HG03354 (cell line): ENCODE measurements around the gene APCDD1L.
"Not testable (repeated sequence)": the region's sequence is repeated elsewhere in the genome, so short reads cannot be mapped to it uniquely, and the experiment has no call there.

ENCODE experiments used
- ATAC-seq: cut with Tn5 transposase; IDR thresholded peaks from one replicate; pipeline ENCODE4 v1.9.1; 2021; ENCODE audit warnings: mild to moderate bottlenecking; ENCODE audit not compliant: unreplicated experiment, poor library complexity, severe bottlenecking

Gene APCDD1L

DNA sequence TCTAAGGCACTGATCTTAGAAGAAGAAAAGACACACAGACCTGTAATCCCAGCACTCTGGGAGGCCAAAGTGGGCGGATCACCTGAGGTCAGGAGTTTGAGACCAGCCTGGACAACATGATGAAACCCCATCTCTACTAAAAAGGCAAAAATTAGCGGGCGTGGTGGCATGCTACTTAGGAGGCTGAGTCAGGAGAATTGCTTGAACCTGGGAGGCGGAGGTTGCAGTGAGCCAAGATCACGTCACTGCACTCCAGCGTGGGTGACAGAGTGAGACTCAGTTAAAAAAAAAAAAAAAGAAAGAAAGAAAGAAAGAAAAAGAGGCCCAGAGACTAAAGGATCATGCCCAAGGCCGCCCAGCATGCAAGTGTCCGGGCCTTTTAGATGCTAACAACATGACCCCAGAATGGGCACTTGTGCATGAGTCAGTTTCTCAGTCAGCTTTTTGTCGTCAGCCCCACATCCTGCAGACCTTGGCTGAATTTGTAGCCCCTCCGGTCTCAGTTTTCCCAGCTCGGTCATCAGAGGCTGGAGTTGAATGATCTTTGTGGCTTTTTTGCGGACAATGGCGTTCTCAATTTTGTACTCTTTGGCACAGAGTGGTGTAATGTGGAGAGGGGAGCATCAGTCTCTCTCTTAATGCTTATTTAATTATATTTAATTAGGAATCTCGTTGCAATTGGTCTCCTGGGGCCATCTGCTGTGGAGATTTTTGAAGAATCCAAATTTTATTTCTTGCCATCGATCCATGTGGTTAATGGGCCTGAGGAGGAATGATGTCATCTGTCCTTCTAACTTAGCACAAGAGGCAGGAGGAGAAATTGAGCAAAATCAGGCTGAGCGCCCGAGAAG is 30.6 kb upstream of the APCDD1L start:
- ATAC-seq, result no peak

DNA sequence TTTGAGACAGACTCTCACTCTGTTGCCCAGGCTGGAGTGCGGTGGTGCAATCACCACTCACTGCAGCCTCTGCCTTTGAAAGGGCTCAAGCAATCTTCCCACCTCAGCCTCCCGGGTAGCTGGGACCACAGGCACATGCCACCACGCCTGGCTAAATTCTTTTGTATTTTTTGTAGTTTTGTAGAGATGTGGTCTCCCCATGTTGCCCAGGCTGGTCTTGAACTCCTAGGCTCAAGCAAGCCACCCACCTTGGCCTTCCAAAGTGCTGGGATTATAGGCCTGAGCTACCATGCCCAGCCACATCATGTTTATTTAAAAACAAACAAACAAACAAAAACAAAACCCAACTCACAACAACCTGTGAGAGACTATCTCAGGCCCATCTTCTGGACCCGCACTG is 29.7 kb upstream of the APCDD1L start:
- no peak for ATAC-seq

DNA sequence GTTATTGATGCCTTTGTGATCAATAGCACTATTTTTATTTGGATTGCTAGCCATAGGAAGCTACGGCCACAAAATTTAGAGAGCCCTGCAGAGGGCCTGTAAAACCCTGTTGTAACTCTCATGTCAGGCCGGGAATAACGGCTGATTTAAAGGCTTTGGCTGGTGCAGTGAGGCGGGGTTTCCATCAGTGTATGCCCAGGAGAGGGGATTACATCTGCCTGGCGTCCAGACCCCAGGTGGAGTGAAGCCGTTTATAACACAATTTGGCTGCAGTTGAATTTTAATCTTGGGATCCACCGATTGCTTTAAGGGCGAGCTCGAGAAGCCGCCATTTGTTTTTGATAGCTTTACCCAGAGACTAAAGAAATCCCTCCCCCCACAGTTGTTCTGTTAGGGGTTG is 29.1 kb upstream of the APCDD1L start:
- no peak for ATAC-seq

DNA sequence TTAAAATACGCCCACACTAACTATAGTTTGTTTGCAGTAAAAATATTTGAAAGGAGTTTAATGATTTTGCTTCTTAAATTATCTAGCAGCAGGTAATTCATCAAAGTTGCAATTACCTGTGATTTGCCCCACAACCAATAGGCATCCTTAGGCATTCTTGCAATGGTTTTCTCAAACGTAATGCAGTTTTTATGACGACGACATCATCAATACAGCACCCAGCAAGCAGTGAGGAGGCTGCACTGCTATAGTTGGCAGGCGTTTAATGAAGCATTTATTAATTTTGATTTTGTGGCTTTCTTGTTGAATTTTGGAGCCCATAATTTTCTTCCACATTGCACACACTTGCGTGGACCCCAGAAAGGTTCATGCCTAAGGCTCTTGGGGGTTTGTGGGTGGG is 28.1 kb upstream of the APCDD1L start:
- no peak for ATAC-seq

DNA sequence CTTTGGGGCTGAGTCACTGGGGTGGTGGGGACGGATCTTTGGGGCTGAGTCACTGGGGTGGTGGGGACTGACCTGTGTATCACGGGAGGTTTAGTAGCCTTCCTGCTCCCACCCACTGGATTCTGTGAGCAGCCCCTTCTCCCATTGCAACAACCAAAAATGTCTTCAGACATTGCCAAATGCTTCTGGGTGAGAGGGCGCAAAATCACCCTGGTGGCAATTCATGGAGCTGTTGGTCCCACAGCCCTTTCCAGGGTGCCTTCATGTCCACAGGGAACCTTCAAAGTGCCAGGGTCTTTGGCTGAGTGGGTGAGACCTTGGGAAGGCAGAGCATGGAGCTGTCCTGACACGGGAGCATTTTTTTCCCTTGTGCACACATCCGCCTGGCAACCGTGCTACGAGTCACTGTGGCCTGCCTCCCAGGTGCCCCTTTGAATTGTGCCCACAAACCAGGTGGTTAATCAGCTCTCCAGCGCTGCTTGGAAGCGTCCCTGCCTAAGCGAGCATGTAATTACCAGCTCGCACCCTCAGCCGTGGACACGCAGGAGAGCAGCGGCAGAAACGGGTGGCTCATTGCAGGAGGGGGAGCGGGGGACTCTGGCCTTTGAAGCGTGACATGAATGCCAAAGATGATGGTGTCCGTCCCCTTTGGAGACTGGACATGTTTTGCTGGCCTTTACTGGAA is 27.4 kb upstream of the APCDD1L start:
- no peak for ATAC-seq

DNA sequence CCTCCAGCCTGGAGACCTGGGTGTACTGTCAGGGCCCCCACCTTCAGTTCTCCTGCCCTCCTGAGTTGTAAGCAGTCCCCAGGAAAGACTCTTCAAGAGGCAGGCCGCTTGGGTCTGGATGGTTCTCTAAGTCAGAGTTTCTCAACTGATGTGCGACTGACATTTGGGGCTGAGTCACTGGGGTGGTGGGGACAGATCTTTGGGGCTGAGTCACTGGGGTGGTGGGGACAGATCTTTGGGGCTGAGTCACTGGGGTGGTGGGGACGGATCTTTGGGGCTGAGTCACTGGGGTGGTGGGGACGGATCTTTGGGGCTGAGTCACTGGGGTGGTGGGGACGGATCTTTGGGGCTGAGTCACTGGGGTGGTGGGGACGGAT is 26.8 kb upstream of the APCDD1L start:
- ATAC-seq, result not testable (repeated sequence)

DNA sequence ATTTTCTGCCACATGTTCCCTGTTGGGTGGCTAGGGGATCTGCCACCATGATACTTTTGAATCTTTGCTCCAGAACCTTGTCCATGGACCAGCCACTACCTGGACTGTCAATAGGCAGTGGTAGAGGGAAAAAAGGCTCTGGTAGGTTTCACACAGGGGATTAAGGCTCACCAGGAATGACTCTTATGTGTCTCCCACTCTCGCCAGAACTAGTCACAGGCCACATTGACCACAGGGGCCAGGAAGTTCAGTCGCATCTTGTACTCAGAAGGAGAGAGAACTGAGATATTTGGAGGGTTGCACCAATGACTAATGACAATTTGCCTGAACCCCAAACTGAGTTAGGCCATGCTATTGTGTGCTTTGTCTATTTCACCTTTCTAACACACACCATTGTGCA is 23.6 kb upstream of the APCDD1L start:
- ATAC-seq, result no peak

DNA sequence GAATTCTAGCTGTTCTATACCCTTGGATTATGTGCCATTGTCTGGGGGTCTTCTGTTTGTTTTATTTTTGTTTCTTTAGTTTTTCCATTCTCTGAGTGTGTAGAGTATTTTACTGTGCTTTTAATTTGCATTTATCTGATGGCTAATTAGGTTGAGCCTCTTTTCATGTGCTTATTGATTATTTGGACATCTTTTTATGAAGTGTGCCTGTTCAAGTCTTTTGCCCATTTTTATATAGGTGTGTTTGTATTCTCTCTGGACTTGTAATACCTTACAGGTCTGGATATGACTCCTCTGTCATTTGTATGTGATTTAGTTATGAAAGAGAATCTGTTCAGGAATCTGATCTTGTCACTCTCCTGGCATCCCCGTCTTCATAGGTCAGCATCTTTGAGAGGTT is 22.6 kb upstream of the APCDD1L start:
- no peak for ATAC-seq

DNA sequence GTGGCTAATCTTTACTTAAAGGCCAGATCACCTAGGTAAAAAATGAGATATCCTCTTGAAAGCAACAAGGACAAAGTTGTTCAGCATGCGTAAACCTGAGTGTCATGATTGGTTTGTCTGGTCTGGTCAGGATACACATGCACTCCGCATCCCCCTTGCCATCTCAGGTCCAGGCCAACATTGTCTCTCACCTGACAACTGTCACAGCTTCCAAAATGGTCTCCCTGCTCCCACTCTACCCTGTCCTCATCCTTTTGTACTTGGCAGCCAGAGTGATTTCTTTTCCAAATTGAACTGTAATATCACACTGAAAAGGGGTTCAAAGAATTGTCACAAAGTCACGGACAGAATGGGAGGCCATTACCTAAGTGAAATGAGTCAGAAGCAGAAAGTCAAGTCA is 21.1 kb upstream of the APCDD1L start:
- no peak for ATAC-seq

DNA sequence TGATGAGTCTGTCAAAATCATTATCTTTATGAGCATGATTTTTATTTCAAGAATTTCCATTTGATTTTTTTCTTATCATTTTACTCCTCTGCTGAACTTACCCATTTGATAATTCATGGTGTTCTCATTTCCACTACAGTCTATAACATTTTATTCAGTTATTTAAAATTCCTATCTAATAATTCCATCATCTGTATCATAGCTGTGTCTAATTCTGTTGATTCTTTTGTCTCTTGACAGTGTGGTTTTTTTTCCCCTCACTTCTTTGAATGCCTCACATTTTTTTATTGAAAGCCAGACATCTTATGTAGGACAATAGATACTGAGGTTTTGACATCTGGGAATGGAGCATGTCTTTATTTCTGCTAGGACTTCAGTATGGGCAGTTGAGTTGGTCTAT is 16.5 kb upstream of the APCDD1L start:
- ATAC-seq, result no peak

DNA sequence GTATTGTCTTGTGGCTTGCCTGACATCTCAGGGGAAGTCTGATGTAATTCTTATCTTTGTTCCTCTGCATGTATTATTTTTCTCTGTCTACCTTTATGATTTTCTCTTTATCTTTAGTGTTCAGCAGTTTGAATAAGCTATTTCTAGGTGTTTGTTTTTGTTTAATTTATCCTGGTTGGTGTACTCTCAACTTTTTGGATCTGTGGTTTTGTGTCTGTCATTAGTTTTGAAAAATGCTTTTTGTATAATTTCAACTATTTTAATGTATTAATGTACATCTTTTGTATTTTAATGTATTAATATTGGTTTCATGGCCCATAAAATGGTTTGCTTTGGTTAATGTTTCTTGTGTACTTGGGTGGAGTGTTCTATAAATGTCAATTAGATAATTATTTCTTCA is 15.9 kb upstream of the APCDD1L start:
- ATAC-seq, result no peak

DNA sequence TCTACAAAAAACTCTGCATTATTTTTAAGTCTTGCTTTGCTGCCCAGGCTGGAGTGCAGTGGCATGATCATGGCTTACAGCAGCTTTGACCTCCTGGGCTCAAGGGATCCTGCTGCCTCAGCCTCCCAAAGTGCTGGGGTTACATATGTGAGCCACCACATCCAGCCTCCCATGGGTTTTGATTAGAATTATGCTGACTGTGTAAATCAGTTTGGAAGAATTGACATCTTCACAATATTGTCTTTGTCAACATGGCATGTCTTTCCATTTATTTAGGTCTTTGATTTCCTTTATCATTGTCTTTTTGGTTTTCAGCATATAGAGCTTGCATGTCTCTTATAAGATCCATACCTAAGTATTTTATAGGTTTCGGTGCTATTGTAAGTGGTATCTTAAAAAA is 13.2 kb upstream of the APCDD1L start:
- no peak for ATAC-seq

DNA sequence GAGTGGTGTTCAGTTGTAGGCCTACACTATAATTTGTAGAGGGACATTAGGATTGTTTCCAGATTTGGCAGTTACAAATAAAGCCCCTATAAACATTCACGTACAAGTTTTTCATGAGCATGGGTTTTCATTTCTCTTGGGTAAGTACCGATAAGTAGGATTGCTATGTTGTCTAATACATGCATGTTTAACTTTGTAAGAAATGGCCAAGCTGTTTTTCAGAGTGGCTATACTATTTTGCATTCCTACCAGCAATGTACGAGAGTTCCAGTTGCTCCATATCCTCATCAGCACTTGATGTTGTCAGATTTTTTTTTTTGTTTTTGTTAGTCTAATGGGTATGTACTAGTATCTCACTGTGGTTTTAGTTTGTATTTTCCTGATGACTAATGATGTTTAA is 11.2 kb upstream of the APCDD1L start:
- ATAC-seq, result no peak

DNA sequence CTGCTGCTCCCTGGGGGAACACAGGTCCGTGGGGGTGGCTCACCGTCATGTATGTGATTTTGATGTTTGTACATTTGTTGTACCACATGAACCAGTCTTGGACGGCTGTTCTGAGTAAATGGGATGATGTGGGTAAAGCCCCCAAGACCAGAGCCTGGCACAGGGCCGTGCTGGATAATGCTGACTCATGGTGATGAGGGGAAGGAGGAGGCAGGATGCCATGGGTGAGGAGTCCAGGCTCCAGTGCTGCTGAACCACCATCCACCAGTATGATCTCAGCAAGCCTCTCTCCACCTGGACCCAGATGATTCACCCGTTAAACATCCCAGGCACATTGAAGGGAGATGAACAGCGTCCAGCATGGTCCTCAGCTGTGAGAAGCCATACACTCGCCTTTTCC is 9.6 kb upstream of the APCDD1L start:
- no peak for ATAC-seq

DNA sequence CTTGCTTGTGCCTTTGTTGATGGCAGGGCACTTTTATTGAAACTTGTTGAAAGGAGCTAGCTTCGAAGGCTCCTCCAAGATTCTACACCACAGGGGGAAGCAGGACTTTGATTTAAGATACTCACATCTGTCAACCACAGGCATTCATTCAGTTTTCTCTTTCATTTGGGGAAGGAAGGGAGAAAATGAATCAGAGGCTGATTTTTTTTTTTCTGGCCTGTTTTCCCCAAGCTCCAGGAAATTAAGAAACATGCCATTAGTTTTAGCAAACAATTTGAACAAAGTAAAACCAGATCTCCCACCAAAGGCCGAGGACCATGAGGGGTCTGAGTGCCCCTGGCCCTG is 8.7 kb upstream of the APCDD1L start:
- ATAC-seq, result no peak

DNA sequence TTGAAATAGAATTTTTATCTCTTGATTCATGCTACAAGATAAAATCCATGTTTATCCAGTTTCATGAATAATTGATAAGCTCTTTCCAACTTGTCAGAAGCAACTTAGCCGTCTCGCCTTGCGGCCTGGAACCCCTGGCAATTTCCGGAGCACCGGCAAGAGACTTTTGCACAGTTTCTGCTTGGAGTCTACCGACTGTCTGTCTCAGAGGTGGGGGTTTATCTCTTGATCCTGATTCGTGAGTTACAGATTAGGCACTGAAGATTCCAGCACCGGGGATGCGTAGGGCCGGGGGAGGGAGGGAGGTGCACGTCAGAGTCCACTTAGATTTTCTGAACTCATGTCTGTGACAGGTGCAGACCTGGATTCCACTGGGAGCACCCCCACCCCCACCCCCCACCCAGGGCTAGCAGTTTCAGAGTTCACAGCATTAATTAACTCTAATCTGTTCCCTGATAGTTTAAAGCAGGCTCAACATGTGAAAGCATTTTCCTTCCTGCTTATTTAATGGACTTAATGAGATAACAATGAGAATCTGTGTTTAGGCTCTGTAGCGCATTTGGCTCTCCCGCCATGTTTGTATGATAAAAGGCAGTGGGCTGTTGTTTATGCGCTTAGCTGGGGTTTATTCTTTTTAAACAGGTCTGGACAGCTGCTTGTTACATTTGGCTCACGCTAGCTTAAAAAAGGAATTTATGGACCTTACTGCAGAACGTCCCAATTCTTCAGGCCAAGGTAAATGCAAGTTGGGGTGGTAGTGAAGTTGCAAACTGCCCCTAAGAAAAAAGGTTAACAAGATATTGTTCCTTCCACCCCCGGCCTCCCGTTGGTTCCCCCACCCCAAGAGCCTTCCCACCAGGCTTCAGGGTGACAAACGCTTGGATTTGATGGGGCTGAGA is 8.1 kb upstream of the APCDD1L start:
- ATAC-seq, result no peak

DNA sequence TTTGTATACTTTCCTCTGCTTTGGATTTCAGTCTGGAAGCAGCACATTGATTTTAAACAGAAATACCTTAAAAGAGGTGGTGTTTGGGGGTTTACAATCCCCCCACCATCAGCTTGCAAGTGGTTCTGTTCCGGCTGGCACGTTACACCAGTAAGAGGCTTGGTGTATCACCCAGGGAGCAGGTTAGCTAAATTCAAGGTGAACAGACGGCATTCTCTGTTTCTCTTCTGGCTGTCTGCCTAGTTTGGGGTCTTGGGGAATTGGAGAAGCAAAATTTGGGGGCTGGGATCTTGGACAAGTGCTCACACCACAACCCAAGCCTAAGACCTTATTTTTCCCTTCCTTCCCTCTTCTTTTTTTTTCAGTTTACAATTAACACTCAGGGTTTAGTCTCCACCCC is 7.5 kb upstream of the APCDD1L start:
- no peak for ATAC-seq

DNA sequence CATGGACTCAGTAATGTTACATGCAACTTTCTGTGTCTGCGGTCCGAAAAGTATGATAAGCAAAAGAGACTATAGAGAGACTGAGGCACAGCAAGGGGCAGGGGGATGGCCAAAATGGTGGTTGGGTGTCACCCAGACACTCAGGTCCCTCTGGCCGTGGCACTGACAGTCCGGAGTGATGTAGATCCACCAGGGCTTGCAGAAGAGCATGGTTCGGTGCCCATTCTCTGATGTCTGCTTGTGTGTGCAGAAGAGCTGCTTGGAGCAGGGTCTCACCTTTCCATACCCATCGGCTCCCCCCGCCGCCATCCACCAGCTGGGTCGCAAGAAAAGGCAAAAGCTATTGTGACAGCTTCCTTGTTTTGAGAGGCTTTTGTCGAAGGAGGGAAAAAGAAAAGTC is 6.6 kb upstream of the APCDD1L start:
- no peak for ATAC-seq

DNA sequence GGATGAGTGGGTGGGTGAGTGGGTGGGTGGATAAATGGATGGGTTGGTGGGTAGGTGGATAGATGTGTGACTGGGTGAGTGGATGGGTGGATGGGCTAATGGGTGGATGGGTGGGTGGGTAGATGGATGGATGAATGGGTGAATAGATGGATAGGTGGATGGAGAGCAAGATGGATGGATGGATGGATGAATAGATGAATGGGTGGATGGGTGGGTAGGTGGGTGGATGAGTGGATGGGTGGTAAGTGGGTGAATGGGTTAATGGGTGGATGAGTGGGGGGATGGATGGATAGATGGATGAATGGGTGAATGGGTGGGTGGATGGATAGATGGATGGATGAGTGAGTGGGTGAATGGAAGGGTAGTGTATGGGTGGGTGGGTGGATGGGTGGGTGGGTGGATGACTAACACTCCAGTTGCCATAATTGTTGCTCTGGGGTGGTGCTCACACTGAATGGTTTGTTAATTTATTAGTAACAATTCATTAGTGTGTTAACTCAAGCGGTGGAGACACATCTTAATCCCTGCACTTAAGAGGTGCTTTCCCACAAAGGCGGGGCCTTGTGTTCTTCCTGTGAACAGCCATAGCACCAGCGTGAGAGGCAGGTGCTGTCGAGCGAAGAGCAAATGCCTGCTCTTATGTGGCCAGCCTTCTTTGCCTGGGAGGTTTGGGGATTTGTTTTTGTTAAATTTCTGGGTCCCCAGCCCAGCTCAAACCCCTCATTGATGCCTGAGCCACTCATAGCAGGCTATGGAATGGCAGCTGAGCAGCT is 4.9 kb upstream of the APCDD1L start:
- no peak for ATAC-seq
